ENCODE measurements around the gene RNF213.

Gene RNF213

GRCh38 chr17:80425835-80426426, 165.3 kb downstream of the RNF213 start:
- DNase-seq: no peak

- DNase-seq: no peak
These were observed 166.1 kb downstream of the RNF213 start for GRCh38 chr17:80426671-80427326.

DNA sequence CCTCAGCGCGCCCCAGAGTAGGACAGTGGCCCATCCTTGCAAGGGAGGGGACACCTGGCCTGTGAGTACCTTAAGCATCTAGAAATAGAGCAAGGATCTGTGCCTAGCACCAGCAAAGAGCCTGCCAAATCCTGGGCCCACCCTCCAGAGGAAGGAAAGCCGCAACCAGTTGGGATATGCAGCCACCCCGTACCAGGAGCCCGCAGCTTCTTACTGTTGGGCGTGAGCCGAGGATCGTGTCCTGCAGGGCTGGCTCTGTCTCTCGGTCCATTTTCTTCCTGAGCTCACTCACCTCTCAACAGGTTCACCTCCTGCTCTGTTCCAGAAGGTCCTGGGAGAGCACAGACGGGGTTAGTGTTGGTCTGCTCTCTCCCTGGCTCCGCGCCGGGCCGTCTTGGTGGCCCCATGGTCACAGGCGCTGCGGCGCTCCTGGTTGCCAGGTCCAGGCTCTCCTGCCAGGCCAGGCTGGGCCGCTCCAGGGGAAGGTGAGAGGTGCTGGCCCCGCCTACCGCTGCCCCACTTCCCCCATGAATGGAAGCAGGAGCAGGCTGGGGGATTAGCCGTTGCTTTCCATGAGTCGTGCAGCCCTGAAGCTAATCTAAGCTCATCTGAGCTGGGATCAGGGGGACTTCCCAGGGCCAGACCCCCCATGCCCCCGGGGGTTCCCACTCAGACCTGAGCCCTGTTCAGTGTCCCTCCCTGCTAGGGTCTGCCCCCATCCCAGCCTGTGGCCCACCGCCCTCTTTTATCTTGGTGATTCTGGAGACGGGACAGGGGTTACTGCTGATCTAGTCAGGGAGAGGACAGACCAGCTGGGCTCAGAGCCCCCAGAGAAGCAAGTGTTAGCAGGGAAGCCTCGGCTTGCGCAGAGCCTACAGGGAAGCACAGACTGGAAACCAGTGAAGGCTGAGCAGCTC, 167.0 kb downstream of the RNF213 start:
- no peak for DNase-seq

DNA sequence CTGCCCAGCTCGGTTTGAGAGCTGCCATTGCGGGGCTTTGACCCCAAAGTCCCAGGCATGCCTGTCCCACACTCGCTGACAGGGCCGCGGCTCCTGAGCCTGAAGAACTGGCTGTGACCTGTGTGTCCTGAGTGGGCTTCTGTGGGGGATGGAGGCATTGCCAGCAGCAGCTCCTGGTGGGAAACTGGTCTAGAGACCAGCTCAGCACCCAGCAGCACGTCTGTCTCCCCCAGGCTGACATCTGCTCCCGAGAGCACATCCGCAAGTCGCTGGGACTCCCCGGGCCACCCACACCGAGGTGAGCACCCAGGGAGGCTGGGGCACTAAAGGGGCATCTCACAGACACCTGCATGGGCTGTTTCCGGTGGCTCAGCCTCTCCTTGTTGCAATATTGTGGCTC, 167.7 kb downstream of the RNF213 start:
- no peak for DNase-seq

DNA sequence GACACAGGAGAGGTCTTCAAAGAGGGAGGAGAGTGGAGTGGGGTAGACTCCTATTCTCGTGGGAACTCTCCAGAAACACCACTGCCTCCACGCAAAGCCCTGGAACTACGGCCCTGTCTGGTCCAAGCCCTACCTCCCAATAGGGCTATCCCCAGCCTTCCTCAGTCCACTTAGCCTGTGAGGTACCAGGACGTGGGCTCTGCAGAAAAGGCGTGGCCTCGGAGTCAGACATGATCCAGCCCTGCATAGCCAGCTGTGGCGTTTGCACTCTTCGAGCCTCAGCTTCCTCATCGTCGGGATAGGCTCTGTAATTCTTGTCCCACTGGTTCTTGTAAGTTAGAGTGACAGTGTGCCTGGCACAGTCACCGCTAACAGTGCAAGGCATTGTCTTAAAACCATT, 168.1 kb downstream of the RNF213 start:
- no peak for DNase-seq

GRCh38 chr17:80429356-80430275, 169.0 kb downstream of the RNF213 start:
- DNase-seq: no peak

- DNase-seq: no peak
These were observed 170.0 kb downstream of the RNF213 start for GRCh38 chr17:80430446-80431245.

DNA sequence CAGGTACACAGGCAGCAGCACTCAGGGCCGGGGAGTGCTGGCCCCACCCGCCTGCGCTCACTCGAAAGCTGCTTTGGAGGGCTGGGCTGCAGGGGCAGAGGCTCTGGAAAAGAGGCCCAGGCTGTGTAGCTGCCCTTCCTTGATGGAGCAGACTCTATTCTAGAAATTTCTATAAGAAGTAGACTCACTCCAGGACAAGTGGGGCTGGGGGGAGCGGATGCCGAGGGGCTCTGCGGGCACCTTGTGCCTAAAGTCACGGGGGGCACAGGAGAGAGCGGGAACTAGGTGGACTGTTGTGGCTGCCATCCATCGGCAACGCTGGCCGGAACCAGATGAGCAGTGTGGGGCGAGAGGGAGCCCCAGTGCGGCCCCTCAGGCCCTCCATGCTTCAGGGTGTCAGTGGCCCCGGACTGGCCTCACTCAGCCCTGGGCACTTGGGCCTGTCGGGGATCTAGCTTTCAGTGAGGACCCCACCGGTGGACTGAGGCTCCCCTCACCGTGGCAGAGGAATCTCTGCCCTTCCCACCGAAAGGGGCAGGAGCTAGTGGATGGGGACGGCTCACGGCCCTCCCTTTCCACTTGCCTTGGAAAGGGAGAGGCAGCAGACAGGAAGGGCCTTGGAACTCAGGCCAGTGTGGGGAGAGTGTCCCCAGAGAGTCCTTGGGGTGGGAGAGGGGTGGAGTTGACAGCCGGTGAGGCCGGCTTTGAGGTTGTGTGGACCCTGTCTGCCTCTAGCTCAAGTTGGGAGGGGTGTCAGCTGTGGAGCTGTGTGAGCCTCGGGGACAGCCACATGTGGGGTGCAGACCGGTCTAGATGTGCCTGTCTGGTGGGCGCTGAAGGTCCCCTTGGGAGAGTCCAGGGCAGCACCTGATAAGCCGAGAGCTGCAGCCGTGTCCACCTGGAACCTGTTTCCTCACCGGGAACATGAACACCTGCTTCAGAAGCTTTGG, 170.9 kb downstream of the RNF213 start:
- DNase-seq: no peak

DNA sequence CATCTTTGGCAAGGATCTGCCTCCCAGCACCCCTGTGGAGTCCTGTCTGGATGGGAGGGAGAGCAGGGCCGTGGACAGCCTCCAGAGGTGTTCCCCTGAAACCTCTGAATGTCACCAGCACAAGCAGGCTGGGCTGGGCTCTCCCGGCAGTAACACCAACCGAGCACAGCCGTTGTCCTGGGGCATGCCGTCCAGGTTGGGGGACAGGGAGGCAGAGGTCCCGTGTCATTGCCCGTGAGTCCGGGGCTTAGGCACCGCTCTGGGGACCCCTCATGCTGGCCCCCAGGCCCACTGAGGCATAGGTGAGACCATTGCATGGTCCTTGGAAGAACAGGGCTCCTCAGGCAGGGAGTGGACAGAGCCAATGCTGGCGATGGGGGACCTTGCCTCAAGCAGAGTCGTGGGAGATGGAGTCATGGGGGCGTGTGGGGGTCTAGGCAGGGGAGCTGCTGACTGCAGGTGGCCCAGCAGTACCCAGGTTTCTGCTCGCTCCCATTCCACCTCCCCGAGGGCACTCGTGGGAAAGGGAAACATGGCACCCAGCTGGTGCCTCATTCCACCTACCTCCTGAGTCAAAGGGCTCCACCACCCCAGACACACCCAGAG, 171.8 kb downstream of the RNF213 start:
- no peak for DNase-seq

DNA sequence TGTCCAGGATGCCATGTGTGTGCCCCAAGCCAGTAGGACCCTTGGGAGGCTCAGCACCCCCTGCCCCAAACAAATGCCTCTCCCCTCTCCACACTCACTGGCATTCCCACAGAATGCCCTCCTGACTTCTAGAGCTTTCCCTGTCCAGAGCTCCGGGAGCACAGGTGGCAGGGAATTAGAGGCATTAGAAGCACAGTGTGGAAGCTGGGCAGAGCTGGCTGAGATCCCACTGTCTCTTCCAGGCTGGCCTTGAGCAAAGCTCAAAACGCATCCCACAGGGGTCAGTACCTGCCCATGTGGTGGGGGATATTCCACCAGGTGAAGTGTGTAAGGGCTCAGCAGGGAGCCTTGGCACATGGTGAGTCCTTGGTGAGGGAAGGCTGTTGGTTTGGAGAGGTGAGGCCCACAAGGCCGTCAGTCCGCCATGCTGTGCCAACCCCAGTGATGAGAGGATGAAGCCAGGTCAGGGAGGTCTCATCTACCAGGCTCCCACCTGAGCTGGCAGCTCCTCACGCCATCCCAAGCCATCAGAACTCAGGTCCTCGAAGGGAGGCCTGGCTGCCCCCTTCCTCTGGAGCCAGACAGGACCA, 172.4 kb downstream of the RNF213 start:
- no peak for DNase-seq

DNA sequence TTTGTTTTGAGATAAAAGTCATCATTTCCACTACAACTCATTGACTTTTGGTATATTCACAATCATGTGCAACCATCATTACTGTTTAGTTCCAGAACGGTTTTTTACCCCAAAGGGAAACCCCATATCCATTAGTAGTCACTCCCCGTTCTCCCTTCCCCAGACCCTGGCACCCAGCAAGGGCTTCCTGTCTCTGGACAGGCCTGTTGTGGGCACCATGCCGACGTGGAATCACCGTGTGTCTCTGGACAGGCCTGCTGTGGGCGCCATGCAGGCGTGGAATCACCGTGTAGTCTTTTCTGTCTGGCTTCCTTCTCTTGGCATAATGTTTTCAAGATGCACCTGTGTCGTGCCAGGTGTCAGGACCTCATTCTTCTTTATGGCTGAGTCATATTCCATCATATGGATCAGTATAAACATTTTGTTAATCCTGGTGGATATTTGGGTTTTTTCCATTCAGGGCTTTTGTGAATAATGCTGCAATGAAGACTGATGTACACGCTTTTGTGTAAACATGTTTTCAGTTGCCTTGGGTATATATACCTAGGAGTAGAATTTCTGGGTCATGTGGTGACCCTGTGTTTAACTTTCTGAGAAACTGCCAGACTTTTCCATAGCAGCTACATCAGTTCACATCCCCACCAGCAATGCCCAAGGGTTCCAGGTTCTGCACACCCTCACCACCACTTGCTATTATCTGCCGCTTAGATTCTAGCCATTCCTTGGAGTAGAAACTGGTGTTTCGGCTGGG, 173.4 kb downstream of the RNF213 start:
- DNase-seq: no peak

- no peak for DNase-seq
These were observed 176.9 kb downstream of the RNF213 start for GRCh38 chr17:80437532-80437931.

- DNase-seq: no peak
These were observed 178.2 kb downstream of the RNF213 start for GRCh38 chr17:80438806-80439205.

GRCh38 chr17:80439499-80439898, 178.8 kb downstream of the RNF213 start:
- no peak for DNase-seq

DNA sequence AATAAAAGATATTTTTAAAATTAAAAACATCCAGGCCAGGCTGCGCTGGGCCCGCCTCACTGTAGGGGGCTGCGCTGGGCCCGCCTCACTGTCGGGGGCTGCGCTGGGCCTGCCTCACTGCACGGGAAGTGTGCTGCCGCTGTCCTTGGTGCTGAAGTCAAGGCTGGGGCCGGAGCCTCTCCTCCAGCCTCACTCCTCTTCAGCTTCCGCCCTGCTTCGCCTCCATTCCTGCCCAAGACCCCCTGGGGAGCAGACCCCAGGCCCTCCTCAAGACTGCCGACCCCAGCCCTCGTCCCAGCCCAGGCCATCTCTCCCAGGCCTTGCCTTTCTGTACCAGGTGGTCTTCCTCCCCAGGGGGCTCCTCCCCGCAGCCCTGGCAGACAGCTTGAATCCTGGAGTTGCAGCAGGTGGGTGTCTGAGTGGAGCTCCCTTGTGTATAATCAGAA, 180.5 kb downstream of the RNF213 start:
- DNase-seq: no peak

GRCh38 chr17:80441598-80442322, 181.1 kb downstream of the RNF213 start:
- DNase-seq: no peak

GRCh38 chr17:80442323-80442659, 181.6 kb downstream of the RNF213 start:
- no peak for DNase-seq

GRCh38 chr17:80442764-80443163, 182.1 kb downstream of the RNF213 start:
- DNase-seq: no peak

Measured in NCI-H748 treated with DMSO at 0.1 percent for 48 hours (cell line).